Smooth muscle cell (in vitro differentiated cells): ENCODE data around the gene MYH7B. TPM values are rescaled to one million over a fixed set of nuclear protein-coding genes. Genes with fewer than 3 reads are reported as not detected.

ENCODE experiments used
- DNase-seq: peaks from one replicate; lab custom pipeline; 2025; ENCODE audit not compliant: unreplicated experiment; lab: John Stamatoyannopoulos, UW
- H2AFZ ChIP-seq: fragments of 200-600 bp; sonication (generic); 2 replicates; pipeline ENCODE4 v1.6.0; 2016; ENCODE audit warnings: antibody characterized with exemption, low read depth, mild to moderate bottlenecking
- H3F3A ChIP-seq: fragments of 200-600 bp; sonication (generic); 2 replicates; pipeline ENCODE4 v1.6.0; 2017; ENCODE audit warnings: antibody characterized with exemption, low read depth
- H3K27ac ChIP-seq: fragments of 200-600 bp; sonication (generic); 2 replicates; pipeline ENCODE4 v1.5.1; 2016; ENCODE audit warnings: low read depth, mild to moderate bottlenecking
- H3K27me3 ChIP-seq: fragments of 200-600 bp; sonication (generic); 2 replicates; pipeline ENCODE4 v1.6.1; 2016; ENCODE audit warnings: low read depth, mild to moderate bottlenecking
- H3K36me3 ChIP-seq: fragments of 200-600 bp; sonication (generic); 2 replicates; pipeline ENCODE4 v1.5.1; 2016; ENCODE audit warnings: low read depth
- H3K4me1 ChIP-seq: fragments of 200-600 bp; sonication (generic); 2 replicates; pipeline ENCODE4 v1.5.1; 2016; ENCODE audit warnings: low read depth
- H3K4me2 ChIP-seq: fragments of 200-600 bp; sonication (generic); 2 replicates; pipeline ENCODE4 v1.6.0; 2016; ENCODE audit warnings: mild to moderate bottlenecking
- H3K4me3 ChIP-seq: fragments of 200-600 bp; sonication (generic); 2 replicates; pipeline ENCODE4 v1.5.1; 2016; ENCODE audit warnings: mild to moderate bottlenecking
- H3K79me2 ChIP-seq: fragments of 200-600 bp; sonication (generic); 2 replicates; pipeline ENCODE4 v1.6.0; 2016; ENCODE audit warnings: low read depth, mild to moderate bottlenecking
- H3K9ac ChIP-seq: fragments of 200-600 bp; sonication (generic); 2 replicates; pipeline ENCODE4 v1.6.0; 2016; ENCODE audit warnings: low read depth
- H3K9me3 ChIP-seq: fragments of 200-600 bp; sonication (generic); replicated peaks from 2 replicates; pipeline ENCODE4 v1.5.1; 2016; ENCODE audit warnings: low read depth
- H4K20me1 ChIP-seq: fragments of 200-600 bp; sonication (generic); 2 replicates; pipeline ENCODE4 v1.6.0; 2016; ENCODE audit warnings: low read depth
- CTCF ChIP-seq: fragments of 200-600 bp; sonication (generic); IDR thresholded peaks from 2 replicates; pipeline ENCODE4 v1.5.1; 2017; ENCODE audit warnings: borderline replicate concordance, mild to moderate bottlenecking, antibody characterized with exemption; ENCODE audit not compliant: insufficient read depth, poor library complexity, severe bottlenecking
- WGBS: methylation state at CpG from one replicate; pipeline ENCODE4 v1.1.7; 2016; ENCODE audit warnings: low lambda C conversion rate; 5-methylcytosine and 5-hydroxymethylcytosine counted together
- polyA plus RNA-seq: library from polyadenylated mRNA; unstranded; fragments of >200 nt; fragmentation: Nextera tagmentation; extraction: Ambion mirVana; gene quantifications from 2 replicates; pipeline ENCODE4 v1.2.1, GENCODE V29; 2016
- total RNA-seq: library from RNA; depleted of rRNA; stranded (reverse); fragments of >200 nt; gene quantifications from 2 replicates; pipeline ENCODE4 v1.2.3, GENCODE V29; 2014

The MYH7B gene
- total and polyA plus RNA-seq, 2 experiments from 2014 or later, result 0.67 TPM; not detected in 1

DNA sequence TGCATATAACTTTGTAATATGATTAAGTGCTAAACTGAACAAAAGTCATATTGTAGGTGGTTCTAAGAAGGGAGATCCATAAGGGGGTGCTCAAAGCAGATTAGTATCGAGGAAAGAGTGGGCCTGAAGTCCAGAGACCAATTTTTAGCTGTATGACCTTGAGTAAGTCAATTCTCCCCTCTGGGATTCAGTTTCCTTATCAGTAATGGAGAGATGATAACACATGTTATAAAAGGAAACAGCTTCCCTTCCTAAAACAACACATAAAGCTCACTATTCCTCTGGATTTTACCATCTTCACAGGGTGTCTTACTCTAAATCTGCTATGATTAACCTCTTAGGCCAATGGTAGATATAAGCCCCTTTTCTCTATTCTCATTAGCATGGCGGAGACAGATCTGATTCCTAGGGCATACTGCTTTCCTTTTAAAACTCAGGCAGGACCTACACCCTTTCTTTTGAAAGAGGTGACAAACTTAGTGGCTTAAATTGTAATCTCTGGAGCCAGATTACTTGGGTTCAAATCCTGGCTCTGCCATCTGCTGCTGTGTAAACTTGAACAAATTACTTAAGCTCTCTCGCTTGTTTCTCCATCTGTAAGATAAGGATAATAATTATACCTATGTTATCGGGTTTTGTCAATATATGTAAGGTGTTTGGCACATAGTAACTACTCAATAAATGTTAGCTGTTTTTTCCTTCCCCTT, 39.8 kb upstream of the MYH7B start:
- Histone ChIP-seq H3K36me3 (no peaks in the 10 kb centered on the region), H3K27me3 (no peaks in the 10 kb centered on the region), H3F3A (no peaks in the 10 kb centered on the region), H3K27ac (no peak overlapping the region), H3K4me2 (no peak overlapping the region), H3K4me3 (no peak overlapping the region), H3K9ac (no peak overlapping the region), H3K9me3 (no peaks in the 10 kb centered on the region), H4K20me1 (no peaks in the 10 kb centered on the region), H2AFZ (no peak overlapping the region), H3K4me1 (no peaks in the 10 kb centered on the region), H3K79me2 (no peaks in the 10 kb centered on the region)
- no peak for TF ChIP-seq CTCF
- DNase-seq, result no peak
- WGBS, result 91% methylated on average over 4 of the region's 4 CpGs

GRCh38 chr20:34916774-34917354, 38.8 kb upstream of the MYH7B start:
- Histone ChIP-seq H4K20me1 (no peaks in the 10 kb centered on the region), H3K27me3 (no peaks in the 10 kb centered on the region), H3K9ac (no peak overlapping the region), H3K9me3 (no peaks in the 10 kb centered on the region), H3K79me2 (no peaks in the 10 kb centered on the region), H3K4me3 (no peak overlapping the region), H3K36me3 (no peaks in the 10 kb centered on the region), H3K27ac (no peak overlapping the region), H3K4me2 (no peak overlapping the region), H3F3A (no peaks in the 10 kb centered on the region), H3K4me1 (no peaks in the 10 kb centered on the region), H2AFZ (no peak overlapping the region)
- TF ChIP-seq CTCF, result no peak
- WGBS, result 94% methylated on average over 2 of the region's 2 CpGs
- no peak for DNase-seq

DNA sequence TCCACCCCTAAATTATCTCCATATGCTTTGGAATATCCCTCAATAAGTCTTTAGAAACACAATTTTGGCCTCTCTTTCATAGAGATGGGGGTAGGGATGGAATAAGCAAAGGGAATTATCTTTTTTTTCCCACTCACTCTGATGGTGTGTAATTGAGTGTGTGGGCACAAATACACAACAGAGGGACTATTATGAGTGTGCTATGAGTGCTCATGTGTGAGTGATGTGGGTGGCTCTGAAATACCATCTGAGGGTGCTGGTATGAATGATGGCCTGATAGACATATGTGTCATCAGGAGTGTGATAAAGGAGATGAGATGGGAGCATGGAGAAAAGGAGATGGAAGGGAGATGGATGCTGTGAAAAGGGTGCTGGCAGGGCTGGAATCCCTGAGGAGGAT, 35.6 kb upstream of the MYH7B start:
- Histone ChIP-seq H2AFZ (no peak overlapping the region), H4K20me1 (no peaks in the 10 kb centered on the region), H3K9ac (no peak overlapping the region), H3K27ac (no peak overlapping the region), H3K79me2 (no peaks in the 10 kb centered on the region), H3K9me3 (no peaks in the 10 kb centered on the region), H3K4me3 (no peak overlapping the region), H3K4me1 (no peaks in the 10 kb centered on the region), H3K27me3 (no peaks in the 10 kb centered on the region), H3K4me2 (no peak overlapping the region), H3F3A (no peaks in the 10 kb centered on the region), H3K36me3 (no peaks in the 10 kb centered on the region)
- TF ChIP-seq CTCF, result no peak
- DNase-seq, result no peak

DNA sequence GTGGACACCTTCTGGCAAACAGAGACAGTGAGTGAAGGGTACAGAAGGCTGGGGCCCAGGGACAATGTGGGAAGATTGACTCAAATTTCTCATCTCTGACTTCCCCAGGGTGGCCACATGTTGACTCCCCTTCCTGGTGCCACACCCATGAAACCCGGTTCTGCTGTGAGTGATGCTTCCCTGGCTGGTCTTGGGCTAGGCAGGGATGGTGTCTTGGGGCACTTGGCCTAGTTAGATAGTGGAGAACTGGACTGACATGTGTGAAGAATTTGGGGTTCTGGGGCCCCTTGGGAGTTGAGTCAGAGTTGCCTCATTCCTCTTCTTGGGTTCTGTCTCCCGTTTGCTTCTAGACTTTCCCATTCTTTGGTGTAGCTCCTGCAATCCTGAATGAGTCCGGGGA, 34.2 kb upstream of the MYH7B start:
- Histone ChIP-seq H3K4me1 (no peaks in the 10 kb centered on the region), H3F3A (no peaks in the 10 kb centered on the region), H4K20me1 (no peaks in the 10 kb centered on the region), H3K27ac (no peak overlapping the region), H2AFZ (no peak overlapping the region), H3K4me2 (no peak overlapping the region), H3K9ac (no peak overlapping the region), H3K79me2 (no peaks in the 10 kb centered on the region), H3K36me3 (no peaks in the 10 kb centered on the region), H3K9me3 (no peaks in the 10 kb centered on the region), H3K27me3 (no peaks in the 10 kb centered on the region), H3K4me3 (no peak overlapping the region)
- no peak for DNase-seq
- no peak for TF ChIP-seq CTCF
- 98% methylated on average over 3 of the region's 3 CpGs for WGBS
